DOHH2 (cell line): Measurements from ENCODE around the gene MYO1D.
"Not testable (repeated sequence)": the region's sequence is repeated elsewhere in the genome, so short reads cannot be mapped to it uniquely, and the experiment has no call there.

Experiments
- H3F3A ChIP-seq: fragments of 200-600 bp; sonication (generic), shearing (Covaris generic); 2 replicates; pipeline ENCODE4 v1.6.0; 2016; ENCODE audit warnings: antibody characterized with exemption, mild to moderate bottlenecking; ENCODE audit not compliant: control insufficient read depth, insufficient read depth
- H3K27ac ChIP-seq: fragments of 200-600 bp; sonication (generic); 2 replicates; pipeline ENCODE4 v1.5.1; 2014; ENCODE audit warnings: low read depth, mild to moderate bottlenecking, low read length, moderate library complexity
- H3K27me3 ChIP-seq: fragments of 200-600 bp; sonication (generic); 2 replicates; pipeline ENCODE4 v1.6.1; 2014; ENCODE audit warnings: mild to moderate bottlenecking, low read length, mixed read lengths; ENCODE audit not compliant: control insufficient read depth
- H3K36me3 ChIP-seq: fragments of 200-600 bp; sonication (generic); 2 replicates; pipeline ENCODE4 v1.6.1; 2014; ENCODE audit warnings: mild to moderate bottlenecking, low read length, moderate library complexity, mixed read lengths; ENCODE audit not compliant: control insufficient read depth
- H3K4me1 ChIP-seq: fragments of 200-600 bp; sonication (generic); 2 replicates; pipeline ENCODE4 v1.6.1; 2014; ENCODE audit warnings: mild to moderate bottlenecking, low read length, mixed read lengths; ENCODE audit not compliant: control insufficient read depth
- H3K4me2 ChIP-seq: fragments of 200-600 bp; sonication (generic); 2 replicates; pipeline ENCODE4 v1.6.0; 2014; ENCODE audit warnings: mild to moderate bottlenecking, low read length, moderate library complexity
- H3K4me3 ChIP-seq: fragments of 200-600 bp; sonication (generic); 2 replicates; pipeline ENCODE4 v1.5.1; 2014; ENCODE audit warnings: mild to moderate bottlenecking, low read length, mixed read lengths
- H3K79me2 ChIP-seq: fragments of 200-600 bp; sonication (generic); 2 replicates; pipeline ENCODE4 v1.6.1; 2014; ENCODE audit warnings: mild to moderate bottlenecking, low read length, mixed read lengths; ENCODE audit not compliant: control insufficient read depth
- H3K9me2 ChIP-seq: fragments of 200-600 bp; sonication (generic); replicated peaks from 2 replicates; pipeline ENCODE4 v1.6.1; 2014; ENCODE audit warnings: mild to moderate bottlenecking, low read length, mixed read lengths; ENCODE audit not compliant: control insufficient read depth
- H3K9me3 ChIP-seq: fragments of 200-600 bp; sonication (generic); 2 replicates; pipeline ENCODE4 v1.6.1; 2014; ENCODE audit warnings: antibody characterized with exemption, low read length, mixed read lengths; ENCODE audit not compliant: control insufficient read depth, insufficient read depth
- H4K20me1 ChIP-seq: fragments of 200-600 bp; sonication (generic); 2 replicates; pipeline ENCODE4 v1.6.0; 2014; ENCODE audit warnings: low read depth, mild to moderate bottlenecking, antibody characterized with exemption, low read length, moderate library complexity; ENCODE audit not compliant: control insufficient read depth, insufficient read depth
- EZH2phosphoT487 ChIP-seq: fragments of 200-600 bp; sonication (generic); IDR thresholded peaks from 2 replicates; pipeline ENCODE4 v1.6.1; 2017; ENCODE audit warnings: borderline replicate concordance, mild to moderate bottlenecking, antibody characterized with exemption, low read length, moderate library complexity, mixed read lengths
- TF ChIP-seq, protein P1 (sequence below): fragments of 200-600 bp; sonication (generic); IDR thresholded peaks from one replicate; pipeline ENCODE4 v1.5.1; 2014; ENCODE audit warnings: antibody characterized with exemption, mild to moderate bottlenecking, low read depth, low read length; ENCODE audit not compliant: poor library complexity, severe bottlenecking

The MYO1D gene

DNA sequence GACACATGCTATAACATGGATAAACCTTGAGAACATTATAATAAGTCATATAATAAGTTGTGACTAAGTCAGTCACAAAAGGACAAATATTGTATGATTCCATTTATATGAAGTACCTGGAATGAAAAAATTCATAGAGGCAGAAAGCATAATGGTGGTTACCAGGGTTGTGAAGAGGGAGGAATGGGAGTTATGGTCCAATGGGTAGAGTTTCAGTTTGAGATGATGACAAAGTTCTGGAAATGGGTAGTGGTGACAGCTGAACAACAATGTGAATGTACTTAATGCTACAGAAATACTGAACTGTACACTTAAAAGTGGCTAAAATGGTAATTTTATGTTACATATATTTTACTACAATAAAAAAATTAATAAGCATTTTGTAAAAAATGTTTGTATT, 49.7 kb downstream of the MYO1D start:
- H3K9me2 ChIP-seq = no peaks in the 10 kb centered on the region
- no peaks in the 10 kb centered on the region for H3F3A ChIP-seq
- H3K4me3 ChIP-seq = no peak overlapping the region
- no peak for TF ChIP-seq EZH2phosphoT487
- TF ChIP-seq, protein P1, sequence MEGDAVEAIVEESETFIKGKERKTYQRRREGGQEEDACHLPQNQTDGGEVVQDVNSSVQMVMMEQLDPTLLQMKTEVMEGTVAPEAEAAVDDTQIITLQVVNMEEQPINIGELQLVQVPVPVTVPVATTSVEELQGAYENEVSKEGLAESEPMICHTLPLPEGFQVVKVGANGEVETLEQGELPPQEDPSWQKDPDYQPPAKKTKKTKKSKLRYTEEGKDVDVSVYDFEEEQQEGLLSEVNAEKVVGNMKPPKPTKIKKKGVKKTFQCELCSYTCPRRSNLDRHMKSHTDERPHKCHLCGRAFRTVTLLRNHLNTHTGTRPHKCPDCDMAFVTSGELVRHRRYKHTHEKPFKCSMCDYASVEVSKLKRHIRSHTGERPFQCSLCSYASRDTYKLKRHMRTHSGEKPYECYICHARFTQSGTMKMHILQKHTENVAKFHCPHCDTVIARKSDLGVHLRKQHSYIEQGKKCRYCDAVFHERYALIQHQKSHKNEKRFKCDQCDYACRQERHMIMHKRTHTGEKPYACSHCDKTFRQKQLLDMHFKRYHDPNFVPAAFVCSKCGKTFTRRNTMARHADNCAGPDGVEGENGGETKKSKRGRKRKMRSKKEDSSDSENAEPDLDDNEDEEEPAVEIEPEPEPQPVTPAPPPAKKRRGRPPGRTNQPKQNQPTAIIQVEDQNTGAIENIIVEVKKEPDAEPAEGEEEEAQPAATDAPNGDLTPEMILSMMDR = no peak
- no peak overlapping the region for H3K27ac ChIP-seq
- H4K20me1 ChIP-seq = no peaks in the 10 kb centered on the region
- no peak overlapping the region for H3K4me2 ChIP-seq
- H3K36me3 ChIP-seq = no peaks in the 10 kb centered on the region
- peaks cover 50% of the 10 kb centered on the region for H3K27me3 ChIP-seq
- H3K9me3 ChIP-seq = no peaks in the 10 kb centered on the region
- H3K79me2 ChIP-seq = no peaks in the 10 kb centered on the region
- peaks cover 10% of the 10 kb centered on the region for H3K4me1 ChIP-seq

DNA sequence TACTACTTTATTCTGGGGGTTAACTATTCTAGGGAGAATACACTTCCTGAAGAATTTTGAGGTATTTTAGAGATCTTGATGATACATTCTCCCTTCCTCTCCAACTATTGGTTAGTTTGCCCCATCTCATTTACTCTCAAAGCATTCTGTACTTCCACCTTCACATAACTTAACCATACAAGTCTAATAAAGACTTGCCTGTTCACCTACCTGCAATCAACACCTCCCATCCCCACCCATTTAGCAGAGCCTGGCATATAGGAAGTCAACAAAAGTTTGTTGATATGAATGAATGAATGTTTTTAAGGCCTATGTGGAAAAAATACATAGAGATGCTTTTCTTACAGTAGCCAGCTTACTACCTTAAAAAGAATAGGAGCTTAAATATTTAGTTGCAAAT, 50.8 kb downstream of the MYO1D start:
- H3K4me1 ChIP-seq = peaks cover 10% of the 10 kb centered on the region
- H3K27ac ChIP-seq = no peak overlapping the region
- H3K4me3 ChIP-seq = no peak overlapping the region
- no peak for TF ChIP-seq EZH2phosphoT487
- TF ChIP-seq, protein P1 = no peak
- H3K4me2 ChIP-seq = no peak overlapping the region
- no peaks in the 10 kb centered on the region for H3K36me3 ChIP-seq
- no peaks in the 10 kb centered on the region for H4K20me1 ChIP-seq
- no peaks in the 10 kb centered on the region for H3F3A ChIP-seq
- peaks cover 44% of the 10 kb centered on the region for H3K27me3 ChIP-seq
- no peaks in the 10 kb centered on the region for H3K79me2 ChIP-seq
- no peaks in the 10 kb centered on the region for H3K9me2 ChIP-seq
- H3K9me3 ChIP-seq = no peaks in the 10 kb centered on the region

DNA sequence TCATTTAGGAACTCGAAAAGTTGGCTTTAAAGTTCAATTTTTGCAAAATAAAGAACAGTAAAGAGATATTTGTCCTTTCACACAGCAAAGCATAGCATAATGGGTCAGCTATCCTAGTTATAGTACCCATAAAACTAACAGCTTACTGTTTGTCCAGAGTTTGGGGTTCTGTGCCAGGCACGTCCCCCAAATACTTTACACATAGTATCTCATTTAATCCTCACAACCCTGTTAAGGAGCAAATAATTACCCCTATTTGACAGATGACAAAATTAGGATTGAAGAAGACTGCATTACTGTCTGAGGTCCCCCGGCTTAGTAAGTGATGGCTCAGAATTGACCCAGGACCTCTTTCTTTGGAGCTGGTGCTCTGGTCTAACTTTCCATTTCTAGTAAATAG, 52.6 kb downstream of the MYO1D start:
- Histone ChIP-seq H3K27ac (no peak overlapping the region), H3K9me2 (no peaks in the 10 kb centered on the region), H3K9me3 (no peaks in the 10 kb centered on the region), H3K79me2 (no peaks in the 10 kb centered on the region), H3K4me1 (peaks cover 10% of the 10 kb centered on the region), H3K36me3 (no peaks in the 10 kb centered on the region), H3K4me3 (no peak overlapping the region), H3K27me3 (peaks cover 37% of the 10 kb centered on the region), H3K4me2 (no peak overlapping the region), H4K20me1 (no peaks in the 10 kb centered on the region), H3F3A (no peaks in the 10 kb centered on the region)
- TF ChIP-seq EZH2phosphoT487 = no peak
- TF ChIP-seq, protein P1 = no peak

DNA sequence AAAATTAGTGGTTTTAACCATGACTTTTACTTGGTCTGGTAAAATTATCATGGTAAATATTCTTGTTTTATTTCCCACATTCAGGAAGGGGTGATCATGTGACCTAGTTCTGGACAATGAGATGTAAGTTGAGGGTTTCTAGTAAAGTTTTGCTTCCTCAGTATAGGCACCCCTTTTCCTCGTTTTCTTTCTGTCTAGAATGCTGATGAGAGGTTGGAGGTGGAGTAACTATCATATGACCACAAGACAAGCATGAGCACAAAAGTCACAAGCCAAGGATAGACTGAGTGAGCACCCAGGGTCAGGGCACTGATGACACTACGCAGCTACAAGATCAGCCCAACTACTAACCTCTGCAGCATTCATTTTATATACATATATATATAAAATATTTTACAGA, 53.9 kb downstream of the MYO1D start:
- Histone ChIP-seq H3K27me3 (peaks cover 26% of the 10 kb centered on the region), H4K20me1 (no peaks in the 10 kb centered on the region), H3K4me2 (no peak overlapping the region), H3K4me3 (no peak overlapping the region), H3K4me1 (peaks cover 2% of the 10 kb centered on the region; the same call in 1 of the 2 replicates), H3K27ac (no peak overlapping the region), H3K9me3 (no peaks in the 10 kb centered on the region), H3K9me2 (no peaks in the 10 kb centered on the region), H3F3A (no peaks in the 10 kb centered on the region), H3K36me3 (no peaks in the 10 kb centered on the region), H3K79me2 (no peaks in the 10 kb centered on the region)
- TF ChIP-seq, protein P1 = no peak
- no peak for TF ChIP-seq EZH2phosphoT487

DNA sequence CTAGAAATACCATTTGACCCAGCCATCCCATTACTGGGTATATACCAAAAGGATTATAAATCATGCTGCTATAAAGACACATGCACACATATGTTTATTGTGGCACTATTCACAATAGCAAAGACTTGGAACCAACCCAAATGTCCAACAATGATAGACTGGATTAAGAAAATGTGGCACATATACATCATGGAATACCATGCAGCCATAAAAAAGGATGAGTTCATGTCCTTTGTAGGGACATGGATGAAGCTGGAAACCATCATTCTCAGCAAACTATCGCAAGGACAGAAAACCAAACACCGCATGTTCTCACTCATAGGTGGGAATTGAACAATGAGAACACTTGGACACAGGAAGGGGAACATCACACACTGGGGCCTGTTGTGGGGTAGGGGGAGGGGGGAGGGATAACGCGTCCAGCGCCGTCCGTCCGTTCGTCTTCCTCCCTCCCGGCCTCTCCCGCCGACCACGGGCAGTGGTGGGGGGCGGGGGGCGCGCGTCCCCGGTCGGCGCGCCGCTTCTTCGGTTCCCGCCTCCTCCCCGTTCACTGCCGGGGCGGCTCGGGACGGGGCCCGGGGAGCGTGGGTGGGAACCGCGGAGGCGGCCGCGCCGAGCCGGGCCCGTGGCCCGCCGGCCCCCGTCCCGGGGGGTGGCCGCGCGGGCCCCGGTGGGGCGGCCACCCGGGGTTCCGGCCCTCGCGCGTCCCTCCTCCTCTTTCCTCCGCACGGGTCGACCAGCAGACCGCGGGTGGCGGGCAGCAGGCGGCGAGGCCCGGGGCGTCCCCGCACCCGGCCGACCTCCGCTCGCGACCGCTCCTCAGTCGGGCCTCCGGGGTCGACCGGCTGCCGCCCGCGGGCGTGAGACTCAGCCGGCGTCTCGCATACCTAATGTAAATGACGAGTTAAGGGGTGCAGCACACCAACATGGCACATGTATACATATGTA, 54.7 kb downstream of the MYO1D start:
- H3K36me3 ChIP-seq, H3K9me2 ChIP-seq, H4K20me1 ChIP-seq, H3K4me1 ChIP-seq, H3K4me3 ChIP-seq, H3K79me2 ChIP-seq, H3K4me2 ChIP-seq, H3F3A ChIP-seq, H3K9me3 ChIP-seq, H3K27ac ChIP-seq: not testable (repeated sequence)
- peaks cover 20% of the 10 kb centered on the region for H3K27me3 ChIP-seq
